ENCODE measurements around the gene THEM5. TPM values are rescaled to one million over a fixed set of nuclear protein-coding genes. Genes with fewer than 3 reads are reported as not detected.
A peak's percentile ranks its signal among the peaks of the same experiment; 100 is the strongest.

Gene THEM5
- total RNA-seq, 1 experiment from 2014 or later, result not detected

GRCh38 chr1:151841141-151841540 is 12.4 kb downstream of the THEM5 start:
- intact Hi-C loops (cut with micrococcal nuclease), result no loop called here
- Histone ChIP-seq H3K9ac (ENCODE audit: low read length) (no peak overlapping the region), H3K9me3 (ENCODE audit: low read length) (no peaks in the 10 kb centered on the region), H3K4me1 (ENCODE audit: insufficient read depth, low read length) (peaks cover 50% of the 10 kb centered on the region), H3K36me3 (ENCODE audit: low read depth, low read length) (no peaks in the 10 kb centered on the region), H3K79me2 (ENCODE audit: low read length) (peaks cover 3% of the 10 kb centered on the region; the same call in 1 of the 2 replicates), H3K9me2 (replicated peaks; ENCODE audit: low read length) (no peaks in the 10 kb centered on the region), H4K20me1 (ENCODE audit: low read length) (no peaks in the 10 kb centered on the region), H3K4me3 (ENCODE audit: low read length) (peak overlapping the region; percentile 73; the same call in 1 of the 2 replicates), H3F3A (ENCODE audit: low read length, unreplicated experiment) (no peaks in the 10 kb centered on the region), H3K4me2 (ENCODE audit: low read length) (peak overlapping the region; percentile 97), H3K27ac (ENCODE audit: low read length) (peak overlapping the region; percentile 97), H3K27me3 (ENCODE audit: low read length) (no peaks in the 10 kb centered on the region), H2AFZ (ENCODE audit: low read length) (no peak overlapping the region)
- TF ChIP-seq CTCF (conservative IDR thresholded peaks at IDR 0.05; ENCODE audit: low read depth, low read length) (no peak), EZH2phosphoT487 (IDR thresholded peaks at IDR 0.05; ENCODE audit: borderline replicate concordance, low read length) (no peak), EZH2 (IDR thresholded peaks at IDR 0.05; ENCODE audit: low read length, unreplicated experiment) (no peak)
- CTCF ChIA-PET, result interaction anchor here (2.1 kb wide), 1 partner anchor 161 kb away, joined by 6 read pairs; no protein-coding TSS in a partner anchor
- ATAC-seq (no peak), DNase-seq (peak; percentile 82)
- POLR2A ChIA-PET (ENCODE audit: unreplicated experiment), result interaction anchor here (0.6 kb wide), 1 partner anchor 40 kb away, joined by 4 read pairs; no protein-coding TSS in a partner anchor
- no TSS peak for BruUV-seq (replicated peaks)

GRCh38 chr1:151840421-151840820 is 13.1 kb downstream of the THEM5 start:
- Histone ChIP-seq H3K9me2 (replicated peaks; ENCODE audit: low read length) (no peaks in the 10 kb centered on the region), H3K79me2 (ENCODE audit: low read length) (peaks cover 3% of the 10 kb centered on the region; the same call in 1 of the 2 replicates), H3F3A (ENCODE audit: low read length, unreplicated experiment) (no peaks in the 10 kb centered on the region), H3K27me3 (ENCODE audit: low read length) (no peaks in the 10 kb centered on the region), H3K27ac (ENCODE audit: low read length) (peak overlapping the region; percentile 97), H3K4me3 (ENCODE audit: low read length) (peak overlapping the region; percentile 73), H3K9me3 (ENCODE audit: low read length) (no peaks in the 10 kb centered on the region), H3K4me2 (ENCODE audit: low read length) (peak overlapping the region; percentile 97), H3K4me1 (ENCODE audit: insufficient read depth, low read length) (peaks cover 51% of the 10 kb centered on the region), H4K20me1 (ENCODE audit: low read length) (no peaks in the 10 kb centered on the region), H3K9ac (ENCODE audit: low read length) (peak overlapping the region; percentile 96), H3K36me3 (ENCODE audit: low read depth, low read length) (no peaks in the 10 kb centered on the region), H2AFZ (ENCODE audit: low read length) (peak overlapping the region; percentile 88; the same call in 1 of the 2 replicates)
- POLR2A ChIA-PET (ENCODE audit: unreplicated experiment), result interaction anchor here (0.6 kb wide), 1 partner anchor 63 kb away, joined by 3 read pairs; no protein-coding TSS in a partner anchor
- no peak for ATAC-seq
- DNase-seq, result peak; percentile 10
- intact Hi-C loops (cut with micrococcal nuclease), result no loop called here
- BruUV-seq (replicated peaks), result no TSS peak
- CTCF ChIA-PET, result interaction anchor here (0.9 to 2.1 kb wide), 3 partner anchors 10 to 161 kb away, joined by 3 to 6 read pairs (median 3); no protein-coding TSS in a partner anchor
- TF ChIP-seq CTCF (conservative IDR thresholded peaks at IDR 0.05; ENCODE audit: low read depth, low read length) (no peak), EZH2phosphoT487 (IDR thresholded peaks at IDR 0.05; ENCODE audit: borderline replicate concordance, low read length) (no peak), EZH2 (IDR thresholded peaks at IDR 0.05; ENCODE audit: low read length, unreplicated experiment) (no peak)

Measured in PC-3 (cell line).